Epithelial cell of proximal tubule (primary cell): ENCODE data around the gene SETD7. TPM values are rescaled to one million over a fixed set of nuclear protein-coding genes. Genes with fewer than 3 reads are reported as not detected.

Experiments
- DNase-seq: peaks from one replicate; pipeline ENCODE4 v3.0.0-alpha.2; 2011; ENCODE audit warnings: low read depth
- H3K4me3 ChIP-seq: 2 replicates; pipeline ENCODE4 v1.5.1; 2011; ENCODE audit warnings: low read depth, mild to moderate bottlenecking, low read length
- total RNA-seq: library from RNA; depleted of rRNA; stranded (reverse); fragments of >200 nt; gene quantifications from 2 replicates; pipeline ENCODE4 v1.2.3, GENCODE V29; 2015
- TF ChIP-seq, protein P1 (sequence below): conservative IDR thresholded peaks from 2 replicates; pipeline ENCODE4 v1.5.1; 2012; ENCODE audit warnings: low read depth, mild to moderate bottlenecking, low read length

SETD7 gene
- total RNA-seq, 1 donor from 2014 or later, result 21.7 TPM

- H3K4me3 ChIP-seq, result no peak overlapping the region
- no peak for DNase-seq
- TF ChIP-seq, protein P1, sequence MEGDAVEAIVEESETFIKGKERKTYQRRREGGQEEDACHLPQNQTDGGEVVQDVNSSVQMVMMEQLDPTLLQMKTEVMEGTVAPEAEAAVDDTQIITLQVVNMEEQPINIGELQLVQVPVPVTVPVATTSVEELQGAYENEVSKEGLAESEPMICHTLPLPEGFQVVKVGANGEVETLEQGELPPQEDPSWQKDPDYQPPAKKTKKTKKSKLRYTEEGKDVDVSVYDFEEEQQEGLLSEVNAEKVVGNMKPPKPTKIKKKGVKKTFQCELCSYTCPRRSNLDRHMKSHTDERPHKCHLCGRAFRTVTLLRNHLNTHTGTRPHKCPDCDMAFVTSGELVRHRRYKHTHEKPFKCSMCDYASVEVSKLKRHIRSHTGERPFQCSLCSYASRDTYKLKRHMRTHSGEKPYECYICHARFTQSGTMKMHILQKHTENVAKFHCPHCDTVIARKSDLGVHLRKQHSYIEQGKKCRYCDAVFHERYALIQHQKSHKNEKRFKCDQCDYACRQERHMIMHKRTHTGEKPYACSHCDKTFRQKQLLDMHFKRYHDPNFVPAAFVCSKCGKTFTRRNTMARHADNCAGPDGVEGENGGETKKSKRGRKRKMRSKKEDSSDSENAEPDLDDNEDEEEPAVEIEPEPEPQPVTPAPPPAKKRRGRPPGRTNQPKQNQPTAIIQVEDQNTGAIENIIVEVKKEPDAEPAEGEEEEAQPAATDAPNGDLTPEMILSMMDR, result no peak
These were observed 6.8 kb upstream of the SETD7 start for GRCh38 chr4:139562839-139563238.

- DNase-seq, result no peak
- TF ChIP-seq, protein P1, result no peak
- H3K4me3 ChIP-seq, result no peak overlapping the region
These were observed 6.2 kb upstream of the SETD7 start for GRCh38 chr4:139562067-139562684.

- no peak for DNase-seq
- H3K4me3 ChIP-seq, result no peak overlapping the region
- TF ChIP-seq, protein P1, result no peak
These were observed 4.5 kb upstream of the SETD7 start for GRCh38 chr4:139560406-139561104.

DNA sequence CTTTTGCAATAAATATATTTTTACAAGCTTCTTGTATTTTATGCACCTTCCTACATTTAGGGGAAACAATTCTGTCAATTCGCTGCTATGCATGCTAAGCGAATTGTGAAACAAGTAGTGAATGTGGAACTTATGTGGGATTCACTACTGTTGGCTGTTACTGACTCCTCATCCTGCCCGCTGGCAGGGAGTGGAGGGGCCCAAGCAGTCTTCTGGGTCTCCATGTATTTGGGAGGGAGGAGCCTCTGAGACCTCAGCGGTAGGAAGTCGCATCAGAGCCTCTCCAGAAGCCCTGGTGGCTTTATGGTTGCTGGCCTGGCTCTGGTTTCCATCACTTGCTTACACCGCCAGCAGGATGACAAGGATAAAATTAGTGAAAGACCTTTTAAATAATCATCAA is 3.7 kb upstream of the SETD7 start:
- no peak for DNase-seq
- TF ChIP-seq, protein P1, result no peak

GRCh38 chr4:139559089-139559479 is 3.1 kb upstream of the SETD7 start:
- TF ChIP-seq, protein P1, result no peak
- no peak for DNase-seq
- H3K4me3 ChIP-seq, result no peak overlapping the region

More for the DNA sequence above, 3.7 kb upstream of the SETD7 start:
- H3K4me3 ChIP-seq, result no peak overlapping the region

GRCh38 chr4:139558235-139559088 is 2.4 kb upstream of the SETD7 start:
- no peak overlapping the region for H3K4me3 ChIP-seq
- TF ChIP-seq, protein P1, result no peak
- no peak for DNase-seq
